CD4-positive, alpha-beta T cell treated with Interleukin-4 for 4 hours (primary cell): Measurements from ENCODE around the gene OBSCN.
A peak's percentile ranks its signal among the peaks of the same experiment; 100 is the strongest.
"Not testable (repeated sequence)": the region's sequence is repeated elsewhere in the genome, so short reads cannot be mapped to it uniquely, and the experiment has no call there.

Source experiments
- DNase-seq: peaks from one replicate; pipeline ENCODE4 v3.0.0-alpha.2; 2020

OBSCN gene

DNA sequence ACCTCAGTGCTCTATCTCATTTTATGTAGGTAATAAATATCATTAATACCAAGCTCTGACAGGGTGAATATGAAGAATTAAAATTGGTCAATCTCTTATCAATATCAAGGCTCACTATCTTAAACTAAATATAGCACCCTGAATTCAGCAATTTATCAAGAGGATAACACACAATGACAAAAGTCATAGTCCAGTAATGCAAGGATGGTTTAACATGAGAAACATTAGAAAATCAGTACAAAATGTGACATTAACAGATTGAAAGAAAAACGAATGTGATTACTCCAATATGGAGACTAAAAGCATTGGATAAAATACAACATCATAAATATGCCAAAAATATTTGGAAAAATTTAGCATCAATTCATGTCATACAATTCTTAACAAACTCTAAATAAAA lies 53.9 kb downstream of the OBSCN start:
- no peak for DNase-seq

DNA sequence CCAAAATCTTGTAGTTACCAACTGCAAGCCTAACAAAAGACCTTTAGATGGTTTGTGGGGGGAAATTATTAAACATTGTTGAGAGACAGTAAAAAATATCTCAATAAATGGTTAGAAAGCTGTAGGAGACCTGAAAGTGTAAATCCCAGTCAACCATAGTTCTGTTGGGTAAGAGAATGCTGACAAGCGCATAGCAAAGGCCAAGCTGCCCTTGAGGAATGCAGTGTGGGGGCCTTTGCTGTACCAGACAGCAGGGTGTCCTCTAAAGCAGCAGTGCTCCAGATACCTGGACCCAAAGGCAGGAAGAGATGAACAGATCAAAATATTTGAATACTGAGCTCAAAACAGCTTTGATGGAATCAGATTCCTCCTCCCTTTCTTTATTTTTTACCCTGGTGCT lies 54.6 kb downstream of the OBSCN start:
- no peak for DNase-seq

DNA sequence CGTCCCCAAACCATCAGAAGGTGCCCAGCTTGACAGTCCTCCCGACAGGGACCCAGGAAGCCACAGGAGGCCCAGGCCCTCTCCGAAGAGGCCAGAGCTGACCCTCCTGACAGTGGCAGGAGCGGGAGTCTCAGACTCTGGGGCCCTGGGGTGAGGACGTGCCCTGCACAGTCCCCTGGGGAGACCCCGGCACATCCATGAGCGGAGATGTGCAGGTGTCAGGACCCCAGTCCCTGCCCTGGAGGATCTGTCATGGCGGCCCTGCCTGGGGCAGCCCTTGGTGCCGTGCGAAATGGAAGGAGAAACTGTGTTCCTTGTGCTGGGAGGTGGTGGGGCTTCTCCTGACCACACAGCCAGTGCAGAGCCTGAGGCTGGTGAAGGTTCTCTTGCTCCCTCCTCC lies 55.8 kb downstream of the OBSCN start:
- no peak for DNase-seq

DNA sequence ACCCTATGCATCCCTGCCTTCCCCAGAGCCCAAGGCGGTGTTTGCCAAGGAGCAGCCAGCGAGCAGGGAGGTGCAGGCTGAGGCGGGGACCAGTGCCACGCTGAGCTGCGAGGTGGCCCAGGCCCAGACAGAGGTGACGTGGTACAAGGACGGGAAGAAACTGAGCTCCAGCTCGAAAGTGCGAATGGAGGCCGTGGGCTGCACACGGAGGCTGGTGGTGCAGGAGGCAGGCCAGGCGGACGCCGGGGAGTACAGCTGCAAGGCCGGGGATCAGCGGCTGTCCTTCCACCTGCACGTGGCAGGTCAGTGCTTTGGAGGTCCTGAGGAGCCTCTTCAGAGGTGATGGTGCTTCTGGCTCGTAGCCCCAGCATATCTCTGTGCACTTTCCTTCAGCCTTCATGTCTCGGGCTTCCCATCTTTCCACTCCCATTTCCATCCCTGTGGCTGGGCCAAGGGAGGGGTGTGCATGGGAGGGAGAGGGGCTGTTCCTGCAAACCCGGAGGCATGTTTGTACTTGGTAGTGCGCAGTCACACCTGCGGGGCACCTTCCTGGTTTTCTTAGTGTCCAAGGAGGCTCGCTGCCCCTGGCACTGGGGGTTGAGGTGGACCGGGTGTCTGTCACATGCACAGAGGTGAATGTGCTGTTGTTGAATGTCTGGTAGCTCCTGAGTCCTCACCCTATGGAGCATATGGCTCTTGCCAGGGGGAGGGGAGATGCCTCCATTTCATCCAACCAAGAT lies 56.4 kb downstream of the OBSCN start:
- no peak for DNase-seq

DNA sequence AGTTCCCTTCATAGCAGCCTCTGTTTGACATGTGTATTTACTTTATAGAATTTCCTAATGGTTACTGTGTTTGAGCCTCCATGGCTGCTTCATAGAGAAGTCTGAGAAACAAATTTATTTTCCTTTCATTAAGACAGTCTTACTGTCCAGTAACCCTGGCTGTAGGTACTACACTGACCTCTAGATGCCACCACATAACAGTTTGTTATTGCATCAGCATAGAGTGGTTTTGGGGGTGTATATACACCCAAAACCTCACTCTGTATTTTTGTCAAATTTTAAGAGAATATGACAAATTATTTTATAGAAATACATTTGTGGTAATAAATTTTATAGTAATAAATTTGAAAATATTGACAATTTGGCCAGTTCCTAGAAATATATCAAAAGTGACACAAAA lies 57.3 kb downstream of the OBSCN start:
- no peak for DNase-seq

DNA sequence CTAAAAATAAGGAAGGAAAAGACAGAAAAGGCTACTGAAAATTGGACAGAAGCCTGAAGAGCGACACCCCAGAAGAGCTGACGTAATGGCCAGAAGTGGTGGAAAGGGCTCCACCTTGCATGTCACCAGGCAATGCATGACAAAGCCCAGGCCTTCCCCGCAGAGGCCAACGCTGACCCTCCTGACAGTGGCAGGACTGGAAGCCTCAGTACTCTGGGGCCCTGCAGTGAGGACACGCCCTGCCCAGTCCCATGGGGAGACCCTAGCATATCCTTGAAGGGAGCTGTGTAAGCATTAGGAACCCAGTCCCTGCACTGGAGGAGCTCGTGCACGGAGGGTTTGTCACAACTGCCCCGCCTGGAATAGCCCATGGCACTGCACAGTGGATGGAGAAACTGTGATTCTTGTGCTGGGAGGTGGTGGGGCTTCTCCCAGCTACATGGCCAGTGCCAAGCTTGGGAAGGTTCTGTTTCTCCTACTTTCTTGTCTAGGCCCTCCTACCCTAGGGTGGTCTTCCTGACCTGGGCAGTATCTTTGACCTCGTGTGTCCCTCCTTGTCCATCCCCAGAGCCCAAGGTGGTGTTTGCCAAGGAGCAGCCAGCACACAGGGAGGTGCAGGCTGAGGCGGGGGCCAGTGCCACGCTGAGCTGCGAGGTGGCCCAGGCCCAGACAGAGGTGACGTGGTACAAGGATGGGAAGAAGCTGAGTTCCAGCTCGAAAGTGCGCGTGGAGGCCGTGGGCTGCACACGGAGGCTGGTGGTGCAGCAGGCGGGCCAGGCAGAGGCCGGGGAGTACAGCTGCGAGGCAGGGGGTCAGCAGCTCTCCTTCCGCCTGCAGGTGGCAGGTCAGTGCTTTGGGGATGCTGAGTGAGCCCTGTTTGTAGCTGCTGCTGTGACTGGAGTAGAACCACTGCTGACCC lies 60.4 kb downstream of the OBSCN start:
- no peak for DNase-seq

DNA sequence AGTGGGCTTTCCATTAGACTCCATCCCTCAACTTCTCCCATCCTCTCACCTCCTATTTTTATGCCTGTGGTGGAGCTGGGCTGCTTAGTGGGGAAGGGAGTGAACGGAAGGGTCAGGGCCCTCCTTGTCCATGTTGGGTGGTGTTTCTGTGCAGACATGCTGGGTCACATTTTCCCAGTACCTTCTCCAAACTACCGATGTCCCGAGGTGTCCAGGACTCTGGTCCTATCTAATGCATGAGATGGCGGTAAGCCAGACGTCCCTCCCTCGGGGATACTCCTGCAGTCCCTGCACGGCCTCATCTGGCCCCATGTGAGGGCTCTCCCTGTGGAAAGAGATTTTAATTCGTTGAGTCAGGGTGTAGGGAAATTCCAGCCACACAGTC lies 61.0 kb downstream of the OBSCN start:
- DNase-seq = no peak

DNA sequence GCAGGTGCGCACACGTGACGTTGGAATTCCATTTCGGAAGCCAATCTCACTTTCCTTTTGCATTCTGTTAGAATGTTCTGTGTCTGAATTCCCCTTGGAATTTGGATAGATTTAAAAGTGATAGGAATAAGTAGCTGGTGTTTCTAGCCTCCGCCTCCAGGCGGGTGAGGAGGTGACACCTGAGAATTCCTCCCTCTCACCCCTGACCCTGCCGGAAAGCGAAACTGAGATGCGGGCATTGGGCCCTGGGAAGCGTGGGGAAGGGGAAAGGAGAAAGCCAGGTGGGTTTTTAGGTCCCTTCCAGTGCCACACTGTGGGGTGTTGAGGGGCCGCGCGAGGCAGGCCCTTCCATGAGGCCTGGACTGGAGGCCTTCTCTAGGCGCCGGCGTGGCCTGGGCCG lies 61.6 kb downstream of the OBSCN start:
- DNase-seq = not testable (repeated sequence)

DNA sequence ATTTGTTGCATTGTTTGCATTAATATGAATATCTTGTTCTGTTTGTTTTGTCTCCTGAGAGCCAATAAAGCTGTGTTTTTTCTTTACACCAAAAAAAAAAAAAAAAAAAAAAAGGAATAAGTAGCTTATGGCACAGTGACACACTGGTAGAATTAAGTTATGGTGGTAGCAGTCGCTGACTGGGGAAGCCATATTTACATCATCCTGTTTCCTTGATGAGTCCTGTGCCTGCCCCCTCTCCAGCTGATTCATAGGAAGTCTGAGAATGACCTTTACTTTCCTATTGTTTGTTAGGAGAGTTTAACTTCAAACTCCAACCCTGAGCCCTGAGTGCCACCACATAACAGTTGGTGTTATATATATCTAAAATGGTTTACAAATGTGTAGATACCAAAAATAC lies 62.2 kb downstream of the OBSCN start:
- DNase-seq = no peak

DNA sequence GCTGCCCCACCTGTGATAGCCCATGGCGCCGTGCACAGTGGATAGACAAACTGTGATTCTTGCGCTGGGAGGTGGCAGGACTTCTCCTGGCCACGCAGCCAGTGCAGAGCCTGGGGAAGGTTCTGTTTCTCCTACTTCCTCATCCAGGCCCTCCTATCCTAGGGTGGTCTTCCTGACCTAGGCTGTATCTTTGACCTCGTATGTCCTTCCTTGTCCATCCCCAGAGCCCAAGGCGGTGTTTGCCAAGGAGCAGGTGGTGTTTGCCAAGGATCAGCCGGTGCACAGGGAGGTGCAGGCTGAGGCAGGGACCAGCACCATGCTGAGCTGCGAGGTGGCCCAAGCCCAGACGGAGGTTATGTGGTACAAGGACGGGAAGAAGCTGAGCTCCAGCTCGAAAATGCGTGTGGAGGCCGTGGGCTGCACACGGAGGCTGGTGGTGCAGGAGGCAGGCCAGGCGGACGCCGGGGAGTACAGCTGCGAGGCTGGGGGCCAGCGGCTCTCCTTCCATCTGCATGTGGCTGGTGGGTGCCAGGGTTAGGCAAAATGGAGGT lies 63.9 kb downstream of the OBSCN start:
- no peak for DNase-seq

DNA sequence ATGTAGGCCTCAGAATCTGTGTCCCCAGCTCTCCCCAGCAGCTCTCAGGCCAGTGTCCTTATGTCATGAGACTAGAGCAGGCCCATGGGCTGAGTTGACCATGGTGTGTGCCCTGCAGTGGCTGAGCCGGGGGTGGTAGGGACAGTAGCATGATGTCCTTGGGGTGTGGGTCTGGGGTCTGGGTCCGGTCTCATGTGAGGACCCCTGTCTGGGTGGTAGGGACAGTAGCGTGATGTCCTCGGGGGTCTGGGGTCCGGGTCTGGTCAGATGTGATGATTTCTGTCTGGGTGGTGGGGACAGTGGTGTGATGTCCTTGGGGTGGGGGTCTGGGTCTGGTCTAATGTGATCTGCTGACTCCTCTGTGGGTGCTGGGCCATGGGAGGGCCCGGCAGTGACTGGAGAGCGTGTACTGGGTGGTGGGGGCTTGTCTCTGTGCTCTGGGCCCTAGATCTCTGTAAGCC lies 64.5 kb downstream of the OBSCN start:
- DNase-seq = no peak

DNA sequence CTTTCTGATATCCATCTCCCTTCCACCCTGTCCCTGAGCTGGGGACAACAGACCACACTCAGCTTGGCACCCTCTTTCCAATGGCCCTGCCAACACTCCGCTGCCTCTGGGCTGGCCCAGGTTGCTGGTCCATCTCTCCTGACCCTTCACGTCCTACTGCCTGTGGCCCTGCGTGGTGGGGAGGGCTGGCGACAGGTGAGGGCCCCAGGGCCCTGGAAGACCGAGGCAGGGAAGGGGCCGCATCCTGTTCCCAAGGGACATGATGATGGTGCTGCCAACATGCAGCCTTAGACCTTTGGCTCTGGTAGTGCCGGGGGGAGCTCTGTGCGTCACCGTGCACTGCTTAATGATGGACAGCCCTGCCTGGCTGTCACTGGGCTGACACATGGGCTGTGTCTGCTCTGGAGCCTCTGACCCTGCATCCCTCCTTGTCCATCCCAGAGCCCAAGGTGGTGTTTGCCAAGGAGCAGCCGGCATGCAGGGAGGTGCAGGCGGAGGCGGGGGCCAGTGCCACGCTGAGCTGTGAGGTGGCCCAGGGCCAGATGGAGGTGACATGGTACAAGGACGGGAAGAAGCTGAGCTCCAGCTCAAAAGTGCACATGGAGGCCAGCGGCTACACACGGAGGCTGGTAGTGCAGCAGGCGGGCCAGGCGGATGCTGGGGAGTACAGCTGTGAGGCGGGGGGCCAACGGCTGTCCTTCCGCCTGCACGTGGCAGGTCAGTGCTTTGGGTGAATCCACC lies 65.2 kb downstream of the OBSCN start:
- DNase-seq = no peak

DNA sequence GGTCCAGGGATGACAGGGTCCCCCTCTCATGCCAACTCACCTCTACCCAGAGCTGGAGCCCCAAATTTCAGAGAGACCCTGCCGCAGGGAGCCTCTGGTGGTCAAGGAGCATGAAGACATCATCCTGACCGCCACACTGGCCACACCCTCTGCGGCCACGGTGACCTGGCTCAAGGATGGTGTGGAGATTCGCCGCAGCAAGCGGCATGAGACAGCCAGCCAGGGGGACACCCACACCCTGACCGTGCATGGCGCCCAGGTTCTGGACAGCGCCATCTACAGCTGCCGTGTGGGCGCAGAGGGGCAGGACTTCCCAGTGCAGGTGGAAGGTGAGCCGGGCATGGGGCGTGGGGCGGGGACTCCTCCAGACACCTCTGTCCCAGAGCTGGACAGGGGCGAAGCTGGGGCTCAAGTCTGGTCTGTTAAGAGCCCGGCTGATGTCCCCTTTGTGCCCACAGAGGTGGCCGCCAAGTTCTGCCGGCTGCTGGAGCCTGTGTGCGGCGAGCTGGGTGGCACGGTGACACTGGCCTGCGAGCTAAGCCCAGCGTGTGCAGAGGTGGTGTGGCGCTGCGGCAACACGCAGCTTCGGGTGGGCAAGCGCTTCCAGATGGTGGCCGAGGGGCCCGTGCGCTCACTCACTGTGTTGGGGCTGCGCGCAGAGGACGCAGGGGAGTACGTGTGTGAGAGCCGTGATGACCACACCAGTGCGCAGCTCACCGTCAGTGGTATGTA lies 66.0 kb downstream of the OBSCN start:
- no peak for DNase-seq

DNA sequence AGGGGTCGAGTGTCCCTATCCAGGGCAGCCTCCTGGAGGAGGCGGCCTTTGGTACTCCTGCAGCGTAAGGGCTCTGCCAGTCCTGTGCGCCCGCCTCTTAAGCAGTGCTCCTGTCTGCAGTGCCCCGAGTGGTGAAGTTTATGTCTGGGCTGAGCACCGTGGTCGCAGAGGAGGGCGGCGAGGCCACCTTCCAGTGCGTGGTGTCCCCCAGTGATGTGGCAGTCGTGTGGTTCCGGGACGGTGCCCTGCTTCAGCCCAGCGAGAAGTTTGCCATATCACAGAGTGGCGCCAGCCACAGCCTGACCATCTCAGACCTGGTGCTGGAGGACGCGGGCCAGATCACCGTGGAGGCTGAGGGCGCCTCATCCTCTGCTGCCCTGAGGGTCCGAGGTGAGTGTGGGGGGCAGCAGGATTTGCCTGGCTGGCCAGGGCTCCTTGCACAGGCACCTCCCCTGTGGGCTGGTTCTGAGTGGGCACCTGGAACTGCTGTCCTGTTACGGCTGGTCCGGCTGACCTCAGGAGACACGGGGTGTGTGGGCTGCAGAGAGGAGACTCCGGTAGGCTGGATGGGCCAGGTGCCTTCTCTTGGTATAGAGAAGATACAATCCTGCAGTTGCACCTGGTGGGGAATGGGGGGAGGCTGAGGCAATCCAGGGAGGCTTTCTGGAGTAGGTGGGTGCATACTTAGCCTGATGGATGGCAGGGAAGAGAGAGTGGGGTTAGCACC lies 66.8 kb downstream of the OBSCN start:
- no peak for DNase-seq

DNA sequence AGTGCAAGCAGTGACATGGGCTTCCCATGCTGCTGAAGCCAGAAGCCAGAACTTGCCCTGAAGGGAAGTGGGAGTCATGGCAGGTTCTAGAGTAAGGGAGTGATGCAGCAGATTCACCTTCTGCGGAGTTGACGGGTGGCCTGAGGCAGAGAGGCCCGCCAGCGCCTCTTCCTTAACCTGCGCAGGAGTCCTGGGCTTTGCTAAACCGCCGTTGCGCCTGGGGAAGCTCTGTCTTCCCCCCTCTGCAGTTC lies 67.3 kb downstream of the OBSCN start:
- no peak for DNase-seq

DNA sequence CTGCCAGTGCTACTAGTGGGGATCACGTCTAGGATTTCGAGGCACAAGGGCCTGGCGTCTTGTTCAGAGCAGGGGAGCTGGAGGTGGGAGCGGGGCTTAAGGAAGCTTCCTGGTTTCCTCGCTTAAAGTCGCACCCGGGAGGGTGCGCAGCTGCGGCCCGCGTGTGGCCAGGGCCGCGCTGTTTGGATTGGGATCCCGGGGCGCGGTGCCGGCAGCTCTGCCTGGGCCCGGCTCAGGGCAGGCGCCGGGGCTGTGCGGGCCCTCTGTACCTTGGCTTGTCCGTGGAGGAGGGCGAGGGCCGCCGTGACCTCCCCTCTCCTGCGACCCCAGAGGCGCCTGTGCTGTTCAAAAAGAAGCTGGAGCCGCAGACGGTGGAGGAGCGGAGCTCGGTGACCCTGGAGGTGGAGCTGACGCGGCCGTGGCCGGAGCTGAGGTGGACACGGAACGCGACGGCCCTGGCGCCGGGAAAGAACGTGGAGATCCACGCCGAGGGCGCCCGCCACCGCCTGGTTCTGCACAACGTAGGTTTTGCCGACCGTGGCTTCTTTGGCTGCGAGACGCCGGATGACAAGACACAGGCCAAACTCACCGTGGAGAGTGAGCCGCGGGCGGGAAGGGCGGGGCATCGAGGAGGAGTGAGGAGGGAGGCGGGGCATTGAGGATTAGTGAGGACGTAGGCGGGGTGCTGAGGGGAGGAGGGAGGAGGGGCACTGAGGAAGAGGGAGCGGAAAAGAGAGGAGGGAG lies 67.8 kb downstream of the OBSCN start:
- peak; percentile 91 for DNase-seq

DNA sequence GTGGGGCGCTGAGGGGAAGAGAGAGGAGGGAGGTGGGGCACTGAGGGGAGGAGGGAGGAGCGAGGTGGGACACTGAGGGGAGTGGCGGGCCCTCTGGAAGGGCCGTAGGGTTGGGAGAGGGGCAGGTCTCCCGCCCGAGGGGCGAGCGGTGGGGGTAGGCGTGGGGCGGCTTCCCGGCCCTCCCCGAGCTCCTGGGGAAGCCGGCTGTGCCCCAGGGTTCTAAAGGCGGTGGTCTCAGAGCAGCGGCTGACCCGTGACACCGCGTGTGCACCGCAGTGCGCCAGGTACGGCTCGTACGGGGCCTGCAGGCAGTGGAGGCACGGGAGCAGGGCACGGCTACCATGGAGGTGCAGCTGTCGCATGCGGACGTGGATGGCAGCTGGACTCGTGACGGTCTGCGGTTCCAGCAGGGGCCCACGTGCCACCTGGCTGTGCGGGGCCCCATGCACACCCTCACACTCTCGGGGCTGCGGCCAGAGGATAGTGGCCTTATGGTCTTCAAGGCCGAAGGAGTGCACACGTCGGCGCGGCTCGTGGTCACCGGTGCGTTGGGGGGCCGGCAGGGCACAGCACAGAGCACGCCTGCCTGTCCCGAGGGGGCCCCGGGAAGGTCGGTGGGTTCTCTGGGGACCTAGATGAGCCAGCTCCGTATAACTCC lies 68.5 kb downstream of the OBSCN start:
- DNase-seq = peak; percentile 1

DNA sequence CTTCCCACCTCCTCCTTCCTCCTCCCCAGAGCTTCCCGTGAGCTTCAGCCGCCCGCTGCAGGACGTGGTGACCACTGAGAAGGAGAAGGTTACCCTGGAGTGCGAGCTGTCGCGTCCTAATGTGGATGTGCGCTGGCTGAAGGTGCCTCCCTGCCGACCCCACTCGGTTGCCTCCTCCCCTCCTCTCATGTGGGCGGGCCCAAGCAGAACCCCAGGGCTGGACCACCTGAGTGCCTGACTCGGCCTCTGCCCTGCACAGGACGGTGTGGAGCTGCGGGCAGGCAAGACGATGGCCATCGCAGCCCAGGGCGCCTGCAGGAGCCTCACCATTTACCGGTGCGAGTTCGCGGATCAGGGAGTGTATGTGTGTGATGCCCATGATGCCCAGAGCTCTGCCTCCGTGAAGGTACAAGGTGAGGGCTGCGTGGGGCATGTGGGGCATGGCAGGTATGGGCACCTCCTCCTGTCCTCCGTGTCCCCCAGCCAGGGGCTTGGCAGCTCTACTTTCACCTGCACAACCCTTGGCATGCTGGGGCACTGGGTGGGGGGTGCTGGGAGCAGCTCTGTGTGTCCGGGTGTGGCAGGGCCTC lies 69.2 kb downstream of the OBSCN start:
- no peak for DNase-seq

DNA sequence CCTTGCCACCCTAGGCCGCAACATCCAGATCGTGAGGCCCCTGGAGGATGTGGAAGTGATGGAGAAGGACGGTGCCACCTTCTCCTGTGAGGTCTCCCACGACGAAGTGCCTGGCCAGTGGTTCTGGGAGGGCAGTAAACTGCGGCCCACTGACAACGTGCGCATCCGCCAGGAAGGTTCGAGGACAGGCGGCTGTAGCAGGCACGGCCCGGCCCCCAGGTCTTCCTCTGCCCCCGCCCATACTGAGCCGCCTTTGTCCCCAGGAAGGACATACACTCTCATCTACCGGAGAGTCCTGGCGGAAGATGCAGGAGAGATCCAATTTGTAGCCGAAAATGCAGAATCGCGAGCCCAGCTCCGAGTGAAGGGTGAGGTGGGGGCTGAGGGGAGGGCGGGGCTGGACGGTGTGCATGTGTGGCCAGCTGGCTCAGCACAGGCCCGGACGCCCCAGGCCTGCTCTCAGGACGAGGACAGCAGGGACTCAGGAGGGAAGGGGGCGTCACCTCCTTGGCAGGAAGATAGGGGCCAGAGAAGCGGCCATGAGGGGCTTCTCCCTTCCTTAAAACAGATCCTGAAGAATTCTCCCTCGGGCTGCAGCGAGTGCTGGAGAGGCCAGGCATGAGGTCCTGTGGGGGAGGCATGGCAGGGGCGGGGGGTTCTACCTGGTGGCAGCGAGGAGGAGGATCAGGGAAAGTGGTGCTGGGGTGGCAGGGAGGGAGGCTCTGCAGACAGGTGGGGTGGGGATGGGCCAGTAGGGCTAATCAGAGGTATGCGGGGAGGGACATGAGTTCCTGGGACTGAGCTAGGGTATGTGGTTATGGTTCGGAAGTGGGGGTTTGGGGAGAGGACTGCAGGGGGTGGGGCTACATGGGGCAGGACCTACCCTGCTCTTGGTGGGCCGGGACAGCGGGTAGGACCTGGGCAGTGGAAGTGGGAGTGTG lies 69.9 kb downstream of the OBSCN start:
- DNase-seq = no peak
